K562 (cell line): Measurements from ENCODE around the gene CROCC2. TPM values are rescaled to one million over a fixed set of nuclear protein-coding genes. Genes with fewer than 3 reads are reported as not detected.

Experiments
- ATAC-seq: fragments of 200-7000 bp; cut with Tn5 transposase; 3 replicates; pipeline ENCODE4 v1.9.1; 2020; ENCODE audit warnings: moderate library complexity
- BruUV-seq: library from RNA; stranded (reverse); fragments of 400-500 nt; replicated peaks from 2 replicates; lab custom pipeline; 2021; lab: Mats Ljungman, UMichigan
- CTCF ChIA-PET: fragments of 300-600 bp; formaldehyde crosslinking; extraction: SDS; loops from one replicate; lab custom pipeline; 2021; ENCODE audit warnings: low intra/inter-chr PET ratio; lab: Yijun Ruan, JAX
- POLR2A ChIA-PET: fragments of 300-600, 350-650 bp; sonication (Branson Sonifier 250); formaldehyde crosslinking; extraction: SDS; loops from one replicate; lab custom pipeline; 2021; ENCODE audit warnings: antibody characterized with exemption, inconsistent platforms; lab: Yijun Ruan, JAX
- DNase-seq, 4 experiments: peaks; one replicate each; pipeline versions ENCODE4 v3.0.0 to v3.0.0-alpha.2; 2011 to 2018; ENCODE audit warnings: low spot score in 3 of 4, mixed read lengths in 3 of 4; ENCODE audit errors: extremely low read depth in 1 of 4
- FAIRE-seq: peaks from 2 replicates; lab custom pipeline; 2011; peaks lifted over from hg19 to GRCh38; lab: Jason Lieb, UNC
- H2AFZ ChIP-seq: 2 replicates; pipeline ENCODE4 v1.6.0; 2011; ENCODE audit warnings: low read depth, low read length, control low read depth, inconsistent platforms
- H3K27ac ChIP-seq: fragments of 200-600 bp; 3 replicates; pipeline ENCODE4 v1.8.0; 2011; ENCODE audit warnings: low read depth, mild to moderate bottlenecking, control low read depth, inconsistent platforms, low read length, moderate library complexity, mixed read lengths; ENCODE audit errors: extremely low read depth
- H3K27me3 ChIP-seq, 2 experiments: fragments of 300-600 bp in 1 of 2; 2 replicates in 1 of 2; 3 replicates in 1 of 2; pipeline versions ENCODE4 v1.6.0 to v1.8.0; 2011; ENCODE audit warnings: inconsistent platforms in 2 of 2, low read length in 2 of 2, mild to moderate bottlenecking in 1 of 2, mixed read lengths in 1 of 2, moderate library complexity in 1 of 2; ENCODE audit not compliant: control insufficient read depth in 2 of 2, insufficient read depth in 2 of 2
- H3K36me3 ChIP-seq: fragments of 300-600 bp; 3 replicates; pipeline ENCODE4 v1.8.0; 2011; ENCODE audit warnings: mild to moderate bottlenecking, low read length, inconsistent platforms; ENCODE audit not compliant: control insufficient read depth, insufficient read depth
- H3K4me1 ChIP-seq, 2 experiments: fragments of 200-600 bp in 1 of 2; replicated peaks in 1 of 2; 2 replicates in 1 of 2; 3 replicates in 1 of 2; pipeline versions ENCODE4 v1.5.1 to v1.8.0; 2011; ENCODE audit warnings: inconsistent platforms in 2 of 2, low read length in 2 of 2, mild to moderate bottlenecking in 1 of 2, mixed read lengths in 1 of 2, moderate library complexity in 1 of 2; ENCODE audit not compliant: control insufficient read depth in 2 of 2, insufficient read depth in 2 of 2
- H3K4me2 ChIP-seq: 2 replicates; pipeline ENCODE4 v1.6.1; 2011; ENCODE audit warnings: low read length, control low read depth, inconsistent platforms, mixed read lengths; ENCODE audit not compliant: insufficient read depth
- H3K4me3 ChIP-seq: fragments of 200-600 bp; sonication (generic), shearing (Covaris generic); 2 replicates; pipeline ENCODE4 v1.5.1; 2016; ENCODE audit warnings: control low read depth, inconsistent platforms
- H3K79me2 ChIP-seq: fragments of 200-600 bp; 3 replicates; pipeline ENCODE4 v1.8.0; 2011; ENCODE audit warnings: low read length, inconsistent platforms; ENCODE audit not compliant: control insufficient read depth, insufficient read depth
- H3K9ac ChIP-seq, 2 experiments: 2 replicates each; pipeline versions ENCODE4 v1.6.0 to v1.6.1; 2011; ENCODE audit warnings: low read depth in 2 of 2, low read length in 2 of 2, control low read depth in 1 of 2, inconsistent platforms in 1 of 2, mild to moderate bottlenecking in 1 of 2, mixed read lengths in 1 of 2; ENCODE audit not compliant: insufficient read depth in 1 of 2
- H3K9me1 ChIP-seq: one replicate; pipeline ENCODE4 v1.6.0; 2011; ENCODE audit warnings: inconsistent platforms, mild to moderate bottlenecking, low read length, moderate library complexity; ENCODE audit not compliant: control insufficient read depth, insufficient read depth
- H3K9me3 ChIP-seq: replicated peaks from 2 replicates; pipeline ENCODE4 v1.5.1; 2011; ENCODE audit warnings: low read depth, low read length, inconsistent platforms; ENCODE audit not compliant: control insufficient read depth, insufficient read depth
- H4K20me1 ChIP-seq: replicated peaks from 2 replicates; pipeline ENCODE4 v1.6.1; 2011; ENCODE audit warnings: low read length, inconsistent platforms, mixed read lengths; ENCODE audit not compliant: control insufficient read depth, insufficient read depth
- ATF7 ChIP-seq: fragments of 450-650 bp; IDR thresholded peaks from 2 replicates; pipeline ENCODE4 v1.7.1; 2014; ENCODE audit warnings: mild to moderate bottlenecking, moderate library complexity
- CBX2 ChIP-seq: fragments of 200-600 bp; sonication (generic); IDR thresholded peaks from one replicate; pipeline ENCODE4 v1.6.1; 2012; ENCODE audit warnings: mild to moderate bottlenecking, low read length, inconsistent platforms; ENCODE audit not compliant: insufficient read depth, poor library complexity, severe bottlenecking
- ESRRA ChIP-seq: fragments of 450-650 bp; IDR thresholded peaks from 2 replicates; pipeline ENCODE4 v1.6.1; 2014; ENCODE audit warnings: low read depth, mild to moderate bottlenecking, moderate library complexity, borderline replicate concordance
- HCFC1 ChIP-seq: IDR thresholded peaks from 2 replicates; pipeline ENCODE4 v1.6.1; 2012; ENCODE audit warnings: low read depth, low read length, improper control_type of control experiment
- MBD2 ChIP-seq: sonication (generic); IDR thresholded peaks from 2 replicates; pipeline ENCODE4 v1.6.1; 2016; ENCODE audit warnings: low read depth, borderline replicate concordance
- MCM7 ChIP-seq, 2 experiments: fragments of 450-650 bp; IDR thresholded peaks; 2 replicates each; pipeline ENCODE4 v1.6.1; 2016 to 2018
- MYC ChIP-seq, 2 experiments: fragments of 250-450 bp in 1 of 2; sonication (Bioruptor Pico) in 1 of 2; IDR thresholded peaks; 2 replicates each; pipeline versions ENCODE4 v1.5.1 to v1.6.1; 2012 to 2021; ENCODE audit warnings: low read depth in 2 of 2, borderline replicate concordance in 1 of 2, improper control_type of control experiment in 1 of 2, low read length in 1 of 2, mild to moderate bottlenecking in 1 of 2, moderate library complexity in 1 of 2
- TCFL5 ChIP-seq: fragments of 250-450 bp; sonication (Bioruptor Pico); conservative IDR thresholded peaks from 2 replicates; pipeline ENCODE4 v1.6.1; 2021; ENCODE audit warnings: mild to moderate bottlenecking, moderate library complexity, matching md5 sums
- ZEB2 ChIP-seq: fragments of 450-650 bp; IDR thresholded peaks from 2 replicates; pipeline ENCODE4 v1.6.1; 2016
- WGBS: fragments of 100-300 bp; shearing (Covaris generic); methylation state at CpG from one replicate; pipeline ENCODE4 v1.1.6; 2016; ENCODE audit warnings: low coverage, mixed read lengths; ENCODE audit not compliant: insufficient coverage; ENCODE audit errors: missing lambda C conversion rate; 5-methylcytosine and 5-hydroxymethylcytosine counted together
- in situ Hi-C: fragments of 300-500 bp; cut with MboI; formaldehyde crosslinking; loops from 4 replicates; pipeline ENCODE4 v1.15.0; 2018; ENCODE audit warnings: inconsistent platforms, mixed read lengths
- intact Hi-C: fragments of 100-400 bp; cut with micrococcal nuclease; formaldehyde crosslinking; loops from 2 replicates; pipeline ENCODE4 v1.14.2; 2022
- polyA plus RNA-seq, 8 experiments: library from polyadenylated mRNA; depleted of rRNA in 4 of 8; stranded (reverse) in 5 of 8; unstranded in 3 of 8; fragments of >200 nt; fragmentation: Nextera tagmentation in 2 of 8; fragmentation: Illumina TruSeq in 1 of 8; extraction: Ambion mirVana in 2 of 8; extraction: Trizol in 1 of 8; gene quantifications; 2 replicates each; pipeline versions ENCODE4 v1.2.1 to v1.2.3, GENCODE V29; 2011 to 2014; ENCODE audit warnings: inconsistent platforms in 1 of 8, missing spikeins in 1 of 8
- total RNA-seq, 7 experiments: library from RNA; depleted of rRNA in 6 of 7; stranded (reverse); fragments of >200 nt in 6 of 7; fragmentation: Illumina TruSeq in 2 of 7; extraction: Trizol in 2 of 7; gene quantifications; 2 replicates each; pipeline versions ENCODE4 v1.2.1 to v1.2.3, GENCODE V29; 2011 to 2021; ENCODE audit warnings: low replicate concordance in 1 of 7

Gene CROCC2
- total and polyA plus RNA-seq, 9 of the 15 experiments (the other 6 are each of a cell fraction or from before 2014, with no cell fraction given): not detected

DNA sequence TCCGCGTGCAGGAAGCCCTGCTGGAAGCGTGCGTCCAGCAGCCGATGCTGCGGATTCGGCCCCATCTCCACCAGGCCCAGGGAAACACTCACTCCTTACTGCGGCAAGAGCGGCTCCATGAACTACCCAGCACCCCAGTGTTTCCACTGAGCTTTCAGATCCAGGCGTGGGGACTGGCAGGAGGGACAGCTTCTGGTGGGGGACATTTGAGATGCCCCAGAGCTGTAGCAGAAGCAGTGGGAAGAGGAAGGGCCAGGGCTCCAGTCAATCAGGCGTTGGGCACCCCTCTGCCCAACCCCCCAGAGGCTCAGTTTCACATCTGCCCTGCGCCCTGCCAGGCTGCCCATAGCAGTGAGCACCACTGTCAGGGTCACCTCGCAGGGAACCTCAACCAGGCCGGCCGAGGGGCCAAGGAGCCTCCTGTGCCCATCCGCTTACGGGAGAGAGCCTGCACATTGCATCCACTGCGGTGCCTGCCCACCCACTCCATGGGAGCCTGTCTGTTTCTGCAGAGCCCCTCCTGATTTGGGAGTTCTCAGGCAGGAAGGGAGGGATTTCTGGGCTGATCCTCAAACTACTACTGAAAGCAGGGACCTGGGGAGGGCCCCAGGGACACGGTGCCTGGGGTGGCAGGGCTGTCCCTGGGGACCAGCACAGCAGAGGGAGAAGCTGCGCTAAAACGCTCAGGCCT lies 32.9 kb upstream of the CROCC2 start:
- DNase-seq (no peak), FAIRE-seq (no peak), ATAC-seq (no peak)
- in situ Hi-C loops (no loop called here), intact Hi-C loops (no loop called here)
- H3K4me1 ChIP-seq: no peaks in the 10 kb centered on the region; a peak in 2 of 5 replicates
- H2AFZ ChIP-seq: no peak overlapping the region
- no peaks in the 10 kb centered on the region for H3K36me3 ChIP-seq
- H3K27ac ChIP-seq: no peak overlapping the region
- ChIA-PET POLR2A (no interaction called here), CTCF (no interaction called here)
- H3K4me3 ChIP-seq: no peak overlapping the region
- H3K4me2 ChIP-seq: no peak overlapping the region
- no peak for TF ChIP-seq ATF7
- no peak for TF ChIP-seq CBX2
- TF ChIP-seq ESRRA: no peak
- no peak for TF ChIP-seq HCFC1
- no peak for TF ChIP-seq MYC (IDR thresholded peaks at IDR 0.05; ENCODE audit: low read depth, low read length)
- TF ChIP-seq MYC (CRISPR knock-in tag; IDR thresholded peaks at IDR 0.05; ENCODE audit: borderline replicate concordance, low read depth): no peak
- no peak for TF ChIP-seq ZEB2
- TF ChIP-seq TCFL5: no peak
- no peak for TF ChIP-seq MBD2
- TF ChIP-seq MCM7 (IDR thresholded peaks at IDR 0.05): no peak
- peaks cover 3 to 50% of the 10 kb centered on the region in 2 experiments; a peak in 3 of 5 replicates for H3K27me3 ChIP-seq
- no peaks in the 10 kb centered on the region for H4K20me1 ChIP-seq
- H3K79me2 ChIP-seq: no peaks in the 10 kb centered on the region
- 2% methylated on average over 11 of the region's 21 CpGs for WGBS
- H3K9me3 ChIP-seq: no peaks in the 10 kb centered on the region
- no TSS peak for BruUV-seq
- H3K9ac ChIP-seq: no peak overlapping the region
- no peaks in the 10 kb centered on the region for H3K9me1 ChIP-seq
